CD14-positive monocyte (primary cell): ENCODE measurements around the gene PGAP2. TPM values are rescaled to one million over a fixed set of nuclear protein-coding genes. Genes with fewer than 3 reads are reported as not detected.

Experiments
- DNase-seq, 3 donors: peaks; one replicate each; pipeline ENCODE4 v3.0.0-alpha.2; 2011 to 2022
- H2AFZ ChIP-seq: 2 replicates; pipeline ENCODE4 v1.6.0; 2012; ENCODE audit warnings: mild to moderate bottlenecking, low read depth, low read length, inconsistent platforms; ENCODE audit not compliant: insufficient read depth, poor library complexity, severe bottlenecking
- H3K27ac ChIP-seq, 2 donors: 1 replicate in 1 of 2; 2 replicates in 1 of 2; pipeline ENCODE4 v1.5.1; 2012 to 2013; ENCODE audit warnings: low read length in 2 of 2, control low read depth in 1 of 2, inconsistent platforms in 1 of 2, low read depth in 1 of 2, mild to moderate bottlenecking in 1 of 2
- H3K27me3 ChIP-seq, 2 donors: one replicate each; pipeline versions ENCODE4 v1.6.0 to v1.6.1; 2011 to 2013; ENCODE audit warnings: low read length in 2 of 2; ENCODE audit not compliant: control insufficient read depth in 2 of 2, insufficient read depth in 2 of 2
- H3K36me3 ChIP-seq, 2 donors: replicated peaks in 1 of 2; 1 replicate in 1 of 2; 2 replicates in 1 of 2; pipeline versions ENCODE4 v1.5.1 to v1.6.1; 2012 to 2013; ENCODE audit warnings: low read length in 2 of 2, control low read depth in 1 of 2, inconsistent platforms in 1 of 2, mild to moderate bottlenecking in 1 of 2; ENCODE audit not compliant: insufficient read depth in 2 of 2, control insufficient read depth in 1 of 2
- H3K4me1 ChIP-seq, 2 donors: 1 replicate in 1 of 2; 2 replicates in 1 of 2; pipeline versions ENCODE4 v1.5.1 to v1.6.1; 2012 to 2013; ENCODE audit warnings: low read length in 2 of 2, control low read depth in 1 of 2, inconsistent platforms in 1 of 2, mild to moderate bottlenecking in 1 of 2, moderate library complexity in 1 of 2; ENCODE audit not compliant: insufficient read depth in 2 of 2, control insufficient read depth in 1 of 2
- H3K4me2 ChIP-seq: replicated peaks from 2 replicates; pipeline ENCODE3; 2012; ENCODE audit warnings: low read length, moderate library complexity, mild to moderate bottlenecking; ENCODE audit not compliant: poor library complexity, severe bottlenecking; ENCODE audit errors: extremely low read depth
- H3K4me3 ChIP-seq, 3 experiments: fragments of 200-600 bp in 1 of 3; sonication (generic) in 1 of 3; replicated peaks in 1 of 3; 1 replicate in 2 of 3; 2 replicates in 1 of 3; pipeline ENCODE4 v1.5.1; 2011 to 2013; ENCODE audit warnings: low read length in 3 of 3, mild to moderate bottlenecking in 3 of 3, control low read depth in 2 of 3, low read depth in 2 of 3, inconsistent platforms in 1 of 3, moderate library complexity in 1 of 3
- H3K79me2 ChIP-seq: 2 replicates; pipeline ENCODE4 v1.6.0; 2012; ENCODE audit warnings: mild to moderate bottlenecking, control low read depth, inconsistent platforms, low read length, moderate library complexity; ENCODE audit not compliant: insufficient read depth
- H3K9ac ChIP-seq: 2 replicates; pipeline ENCODE4 v1.6.0; 2017; ENCODE audit warnings: low read length, mild to moderate bottlenecking; ENCODE audit not compliant: insufficient read depth, poor library complexity, severe bottlenecking
- H3K9me3 ChIP-seq, 2 donors: replicated peaks in 1 of 2; 1 replicate in 1 of 2; 2 replicates in 1 of 2; pipeline versions ENCODE4 v1.5.1 to v1.6.1; 2012 to 2013; ENCODE audit warnings: low read length in 2 of 2, control low read depth in 1 of 2; ENCODE audit not compliant: control insufficient read depth in 1 of 2, insufficient read depth in 1 of 2
- H4K20me1 ChIP-seq: 2 replicates; pipeline ENCODE4 v1.6.0; 2012; ENCODE audit warnings: mild to moderate bottlenecking, low read length, control low read depth, moderate library complexity; ENCODE audit not compliant: insufficient read depth
- H3K27ac Mint-ChIP-seq, 7 donors: one replicate each; pipeline ENCODE4 v1.8.0; 2020; ENCODE audit warnings: mild to moderate bottlenecking in 7 of 7, mixed read lengths in 7 of 7, moderate library complexity in 6 of 7, inconsistent platforms in 2 of 7
- H3K27me3 Mint-ChIP-seq, 3 donors: one replicate each; pipeline ENCODE4 v1.8.0; 2021 to 2022; ENCODE audit warnings: low read depth in 3 of 3, mild to moderate bottlenecking in 3 of 3, mixed read lengths in 3 of 3, moderate library complexity in 3 of 3, inconsistent platforms in 1 of 3
- H3K36me3 Mint-ChIP-seq, 2 donors: one replicate each; pipeline ENCODE4 v1.8.0; 2020; ENCODE audit warnings: mixed read lengths in 2 of 2, inconsistent platforms in 1 of 2, mild to moderate bottlenecking in 1 of 2
- H3K4me1 Mint-ChIP-seq: one replicate; pipeline ENCODE4 v1.8.0; 2020; ENCODE audit warnings: mild to moderate bottlenecking, mixed read lengths
- H3K4me3 Mint-ChIP-seq, 2 donors: one replicate each; pipeline ENCODE4 v1.8.0; 2020; ENCODE audit warnings: mild to moderate bottlenecking in 2 of 2, mixed read lengths in 2 of 2, moderate library complexity in 1 of 2
- H3K9me3 Mint-ChIP-seq, 7 donors: one replicate each; pipeline ENCODE4 v1.8.0; 2020 to 2022; ENCODE audit warnings: mixed read lengths in 7 of 7, mild to moderate bottlenecking in 6 of 7, moderate library complexity in 6 of 7, inconsistent platforms in 2 of 7
- CTCF ChIP-seq: fragments of 200-600 bp; IDR thresholded peaks from one replicate; pipeline ENCODE4 v1.8.0; 2022; ENCODE audit warnings: antibody characterized with exemption, mild to moderate bottlenecking
- WGBS: methylation state at CpG from one replicate; pipeline ENCODE4 v1.1.5; 2013; ENCODE audit warnings: missing lambda C conversion rate; ENCODE audit not compliant: insufficient coverage; 5-methylcytosine and 5-hydroxymethylcytosine counted together
- intact Hi-C, 2 donors: fragments of 100-400 bp; cut with micrococcal nuclease; formaldehyde crosslinking; loops; one replicate each; pipeline versions ENCODE4 v1.15.0 to v1.15.1; 2023
- polyA plus RNA-seq, 3 donors: library from polyadenylated mRNA; depleted of rRNA in 1 of 3; unstranded in 2 of 3; stranded (reverse) in 1 of 3; fragments of 300-500 nt in 2 of 3; fragments of >200 nt in 1 of 3; fragmentation: Illumina TruSeq in 2 of 3; gene quantifications; 1 replicate in 2 of 3; 2 replicates in 1 of 3; pipeline ENCODE4 v1.2.3, GENCODE V29; 2012 to 2021

Gene PGAP2
- polyA plus RNA-seq, 3 donors, result 5.8 to 17.9 (median 6.8) TPM

- Histone ChIP-seq H3K4me1 (peaks cover 40 to 55% of the 10 kb centered on the region in 2 donors), H3K36me3 (peaks cover 48 to 54% of the 10 kb centered on the region in 2 donors), H3K4me3 (no peak overlapping the region), H3K27me3 (no peaks in the 10 kb centered on the region), H3K9ac (no peak overlapping the region), H3K9me3 (no peaks in the 10 kb centered on the region), H3K4me2 (no peak overlapping the region), H3K27ac (peak overlapping the region; percentile 64 to 67), H3K79me2 (peaks cover 64% of the 10 kb centered on the region), H2AFZ (no peak overlapping the region), H4K20me1 (peaks cover 67% of the 10 kb centered on the region)
- no peak for TF ChIP-seq CTCF
- peaks cover 47 to 55% of the 10 kb centered on the region in 2 donors for H3K36me3 Mint-ChIP-seq
- peak overlapping the region; percentile 80 to 91 (median 87) for H3K27ac Mint-ChIP-seq
- H3K9me3 Mint-ChIP-seq, result peaks cover 0 to 3% (median 0%) of the 10 kb centered on the region in 7 donors
- H3K4me3 Mint-ChIP-seq, result no peak overlapping the region
- intact Hi-C loops, result no loop called here
- H3K27me3 Mint-ChIP-seq, result no peaks in the 10 kb centered on the region
- peaks cover 56% of the 10 kb centered on the region for H3K4me1 Mint-ChIP-seq
- WGBS, result 100% methylated on average over 1 of the region's 8 CpGs
- DNase-seq, result no peak
Observed at GRCh38 chr11:3825473-3826154, 17.3 kb downstream of the PGAP2 start.

GRCh38 chr11:3826721-3827120, 18.4 kb downstream of the PGAP2 start:
- intact Hi-C loops, result no loop called here
- Histone ChIP-seq H3K27me3 (no peaks in the 10 kb centered on the region), H2AFZ (no peak overlapping the region), H4K20me1 (peaks cover 78% of the 10 kb centered on the region), H3K4me2 (no peak overlapping the region), H3K4me1 (peaks cover 51 to 66% of the 10 kb centered on the region in 2 donors), H3K79me2 (peaks cover 75% of the 10 kb centered on the region), H3K4me3 (no peak overlapping the region), H3K9ac (no peak overlapping the region), H3K9me3 (no peaks in the 10 kb centered on the region), H3K36me3 (peaks cover 49 to 54% of the 10 kb centered on the region in 2 donors), H3K27ac (peak overlapping the region; percentile 47 to 67)
- peak overlapping the region; percentile 78 to 91 (median 86) for H3K27ac Mint-ChIP-seq
- DNase-seq, result no peak
- WGBS, result 94% methylated on average over 3 of the region's 3 CpGs
- no peak for TF ChIP-seq CTCF
- peaks cover 0 to 3% (median 0%) of the 10 kb centered on the region in 7 donors for H3K9me3 Mint-ChIP-seq
- H3K4me3 Mint-ChIP-seq, result no peak overlapping the region
- peaks cover 51 to 62% of the 10 kb centered on the region in 2 donors for H3K36me3 Mint-ChIP-seq
- H3K4me1 Mint-ChIP-seq, result peaks cover 67% of the 10 kb centered on the region
- H3K27me3 Mint-ChIP-seq, result no peaks in the 10 kb centered on the region
